SK-N-SH (cell line): ENCODE data around the gene ACOXL.

Experiments
- CTCF ChIP-seq: fragments of 200-600 bp; sonication (generic); IDR thresholded peaks from 2 replicates; pipeline ENCODE4 v1.6.1; 2017; ENCODE audit warnings: antibody characterized with exemption, mild to moderate bottlenecking, moderate library complexity
- EP300 ChIP-seq, 2 experiments: IDR thresholded peaks; 2 replicates each; pipeline versions ENCODE4 v1.4.0 to v1.6.1; 2012; ENCODE audit warnings: borderline replicate concordance in 1 of 2, low read depth in 1 of 2, low read length in 1 of 2
- EZH2phosphoT487 ChIP-seq: fragments of 200-600 bp; sonication (generic); IDR thresholded peaks from 2 replicates; pipeline ENCODE4 v1.6.1; 2017; ENCODE audit warnings: low read depth, mixed run types, mild to moderate bottlenecking, antibody characterized with exemption, moderate library complexity, borderline replicate concordance
- GABPA ChIP-seq: IDR thresholded peaks from 2 replicates; pipeline ENCODE4 v1.4.0; 2012; ENCODE audit warnings: low read depth, mild to moderate bottlenecking
- GATA2 ChIP-seq: sonication (generic); formaldehyde crosslinking; IDR thresholded peaks from 2 replicates; pipeline ENCODE4 v1.5.0; 2020; ENCODE audit warnings: mild to moderate bottlenecking, missing genetic modification reagents
- MAX ChIP-seq: IDR thresholded peaks from 2 replicates; pipeline ENCODE4 v1.4.0; 2012; ENCODE audit warnings: low read depth
- REST ChIP-seq: IDR thresholded peaks from 2 replicates; pipeline ENCODE4 v1.6.1; 2012; ENCODE audit warnings: mild to moderate bottlenecking, low read depth, low read length, moderate library complexity
- USF2 ChIP-seq: fragments of 150-350 bp; IDR thresholded peaks from 2 replicates; pipeline ENCODE4 v1.6.1; 2017; ENCODE audit warnings: antibody characterized with exemption, low read length, low read depth, borderline replicate concordance
- YY1 ChIP-seq: IDR thresholded peaks from 2 replicates; pipeline ENCODE4 v1.4.0; 2012; ENCODE audit warnings: low read depth, mild to moderate bottlenecking
- ZBTB33 ChIP-seq: IDR thresholded peaks from 2 replicates; pipeline ENCODE4 v1.4.0; 2012; ENCODE audit warnings: low read depth, borderline replicate concordance

- TF ChIP-seq CTCF (no peak), EZH2phosphoT487 (no peak), MAX (no peak), REST (no peak), ZBTB33 (no peak), EP300 (IDR thresholded peaks at IDR 0.05; ENCODE audit: borderline replicate concordance in 1 of 2, low read depth in 1 of 2, low read length in 1 of 2) (0 out of 4 replicates have a peak, but pooled peaks of 1 of the 2 experiments have one; percentile 3), USF2 (no peak), GATA2 (CRISPR knock-in tag) (peak; percentile 78), GABPA (no peak), YY1 (no peak)
These were observed 215.8 kb downstream of the ACOXL start for GRCh38 chr2:110948027-110948674.
